Measurements from ENCODE around the gene PACSIN2.

PACSIN2 gene

DNA sequence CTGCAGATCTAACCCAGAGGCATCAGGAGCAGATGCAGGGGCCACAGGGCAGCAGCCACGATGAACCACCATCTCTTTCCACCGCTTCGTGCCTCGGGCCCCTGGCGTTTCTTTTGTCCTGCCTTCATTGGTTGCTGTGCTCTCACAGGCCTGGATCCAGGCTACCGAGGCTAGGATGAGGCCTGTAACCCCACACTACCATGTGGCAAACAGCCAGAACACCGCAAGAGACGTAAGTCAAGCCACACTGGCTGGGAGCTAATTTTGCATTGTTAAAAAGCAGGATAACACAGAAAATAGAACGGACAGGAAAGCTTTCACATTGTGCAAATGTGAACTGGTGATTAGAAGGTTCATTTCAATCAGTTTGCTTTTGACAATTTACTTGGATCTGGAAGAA, 142.1 kb downstream of the PACSIN2 start:
- TF ChIP-seq, protein P1, sequence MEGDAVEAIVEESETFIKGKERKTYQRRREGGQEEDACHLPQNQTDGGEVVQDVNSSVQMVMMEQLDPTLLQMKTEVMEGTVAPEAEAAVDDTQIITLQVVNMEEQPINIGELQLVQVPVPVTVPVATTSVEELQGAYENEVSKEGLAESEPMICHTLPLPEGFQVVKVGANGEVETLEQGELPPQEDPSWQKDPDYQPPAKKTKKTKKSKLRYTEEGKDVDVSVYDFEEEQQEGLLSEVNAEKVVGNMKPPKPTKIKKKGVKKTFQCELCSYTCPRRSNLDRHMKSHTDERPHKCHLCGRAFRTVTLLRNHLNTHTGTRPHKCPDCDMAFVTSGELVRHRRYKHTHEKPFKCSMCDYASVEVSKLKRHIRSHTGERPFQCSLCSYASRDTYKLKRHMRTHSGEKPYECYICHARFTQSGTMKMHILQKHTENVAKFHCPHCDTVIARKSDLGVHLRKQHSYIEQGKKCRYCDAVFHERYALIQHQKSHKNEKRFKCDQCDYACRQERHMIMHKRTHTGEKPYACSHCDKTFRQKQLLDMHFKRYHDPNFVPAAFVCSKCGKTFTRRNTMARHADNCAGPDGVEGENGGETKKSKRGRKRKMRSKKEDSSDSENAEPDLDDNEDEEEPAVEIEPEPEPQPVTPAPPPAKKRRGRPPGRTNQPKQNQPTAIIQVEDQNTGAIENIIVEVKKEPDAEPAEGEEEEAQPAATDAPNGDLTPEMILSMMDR (IDR thresholded peaks at IDR 0.05; ENCODE audit: insufficient read depth, low read depth, low read length, missing control alignments): no peak
- H3K4me3 ChIP-seq (ENCODE audit: low read depth, low read length): no peak overlapping the region
- no peak for DNase-seq (ENCODE audit: low read depth)

DNA sequence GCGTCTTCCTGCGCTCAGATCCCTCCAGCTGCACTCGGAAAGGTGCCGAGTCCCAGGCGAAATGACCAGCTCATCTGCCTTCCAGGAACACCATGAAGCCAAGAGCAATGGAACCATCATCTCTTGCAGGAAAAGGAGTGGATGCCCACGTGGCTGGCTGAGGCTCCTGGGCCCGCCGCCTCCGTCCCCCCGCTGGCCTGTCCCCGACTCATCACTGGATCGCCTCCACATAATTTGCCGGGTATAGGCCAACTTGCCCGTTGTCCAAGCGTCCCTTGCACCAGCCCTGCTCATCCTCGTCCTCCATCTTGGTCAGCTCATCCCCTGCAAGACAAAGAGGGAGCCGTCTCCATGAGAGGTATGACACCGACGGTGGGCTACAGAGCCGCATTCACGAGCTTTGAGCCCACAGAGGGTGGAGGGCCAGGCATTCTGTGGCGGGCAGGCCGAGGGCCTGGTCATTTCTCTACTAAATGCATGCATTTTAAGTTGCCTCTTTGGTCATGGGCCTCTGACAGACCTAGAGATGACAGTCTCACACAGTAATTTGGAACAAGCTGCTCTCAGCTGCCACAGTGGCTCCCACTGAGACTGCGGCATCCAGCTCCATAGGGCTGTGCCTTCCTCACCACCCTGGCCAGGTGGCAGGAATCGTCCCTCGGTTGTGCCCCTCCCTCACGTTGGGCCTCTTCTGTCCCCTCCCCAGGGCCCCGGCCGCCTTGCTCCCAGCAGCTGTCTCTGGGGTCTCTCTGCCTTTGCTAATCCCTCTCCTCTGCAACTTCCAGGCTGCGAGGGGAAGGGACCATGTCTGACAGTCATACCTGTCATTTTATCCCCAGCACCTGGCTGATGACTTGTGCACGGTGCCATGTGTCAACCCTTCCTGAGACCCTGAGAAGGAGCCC, 143.6 kb downstream of the PACSIN2 start:
- TF ChIP-seq, protein P1 (IDR thresholded peaks at IDR 0.05; ENCODE audit: insufficient read depth, low read depth, low read length, missing control alignments): no peak
- DNase-seq (ENCODE audit: low read depth): no peak
- H3K4me3 ChIP-seq (ENCODE audit: low read depth, low read length): no peak overlapping the region

DNA sequence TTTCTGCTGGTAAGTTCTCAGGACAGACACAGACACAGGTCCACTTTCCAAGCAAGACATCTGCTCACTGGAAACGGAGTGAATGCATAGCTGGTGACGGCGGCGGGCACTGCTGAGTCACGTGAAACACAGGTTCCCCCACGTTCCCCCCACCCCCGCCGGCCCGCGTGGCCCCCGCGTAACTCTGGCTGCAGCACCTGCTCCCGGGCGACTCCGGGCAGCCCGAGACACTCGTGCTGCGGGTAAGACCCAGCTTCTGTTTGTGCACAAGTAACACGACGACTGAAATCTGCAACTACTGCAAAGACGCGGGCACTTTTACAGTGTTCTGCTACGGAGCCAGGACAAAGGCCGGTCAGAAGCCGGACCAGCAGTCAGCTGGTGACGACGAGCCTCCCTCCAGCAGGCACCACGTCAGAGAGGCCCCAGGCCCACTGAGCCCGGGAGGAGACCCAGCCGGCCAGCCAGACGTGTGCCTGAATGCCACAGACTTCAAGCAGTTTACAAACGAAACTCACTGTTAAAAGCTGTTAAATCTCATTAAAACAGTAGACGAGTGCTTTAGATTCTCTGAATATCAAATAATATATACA, 145.0 kb downstream of the PACSIN2 start:
- no peak overlapping the region for H3K4me3 ChIP-seq (ENCODE audit: low read depth, low read length)
- no peak for DNase-seq (ENCODE audit: low read depth)
- TF ChIP-seq, protein P1 (IDR thresholded peaks at IDR 0.05; ENCODE audit: insufficient read depth, low read depth, low read length, missing control alignments): no peak

DNA sequence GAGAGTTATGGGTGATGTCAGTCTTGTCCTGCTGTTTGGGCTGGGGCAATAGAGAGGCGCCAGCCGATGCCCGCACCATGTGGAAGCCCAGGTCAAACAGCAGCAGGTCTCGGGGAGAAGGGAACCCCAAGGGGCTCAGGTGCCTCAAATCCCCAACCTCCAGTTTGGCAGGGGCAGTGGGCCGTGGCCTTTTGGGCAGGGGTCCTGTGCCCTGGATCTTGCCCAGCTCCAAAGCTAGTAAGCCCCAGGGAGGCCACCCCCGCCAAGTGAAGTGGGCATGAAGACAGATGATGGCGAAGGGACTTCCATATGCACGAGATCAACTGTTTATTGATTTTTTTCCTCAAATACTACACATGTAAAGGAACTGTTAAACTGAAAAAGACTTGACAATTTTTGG, 145.5 kb downstream of the PACSIN2 start:
- no peak for DNase-seq (ENCODE audit: low read depth)
- TF ChIP-seq, protein P1 (IDR thresholded peaks at IDR 0.05; ENCODE audit: insufficient read depth, low read depth, low read length, missing control alignments): no peak
- no peak overlapping the region for H3K4me3 ChIP-seq (ENCODE audit: low read depth, low read length)

DNA sequence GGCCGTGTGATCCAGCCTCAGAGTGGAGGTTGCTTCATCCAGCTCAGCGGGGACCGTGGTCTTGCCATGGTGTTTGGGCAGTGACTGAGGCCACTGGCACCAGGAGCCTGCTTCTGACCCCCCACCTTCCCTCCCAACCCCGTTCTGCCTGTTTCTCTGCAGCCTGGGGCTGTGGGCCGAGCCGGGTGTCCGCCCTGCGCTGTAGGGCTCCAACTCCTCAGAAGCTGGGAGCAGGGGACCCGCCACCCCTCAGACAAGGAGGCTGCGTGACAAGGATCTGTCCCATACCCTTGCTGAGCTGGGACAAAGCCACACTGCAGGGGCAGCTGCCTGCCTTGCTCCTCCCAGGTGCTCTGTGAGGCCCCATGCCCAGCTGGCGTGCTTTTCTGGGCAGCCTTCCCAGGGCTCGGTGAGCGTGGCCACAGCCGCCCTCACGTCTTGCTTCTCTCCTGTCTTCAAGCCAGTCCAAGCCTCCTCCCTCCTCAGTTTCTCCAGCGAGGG, 146.1 kb downstream of the PACSIN2 start:
- TF ChIP-seq, protein P1 (IDR thresholded peaks at IDR 0.05; ENCODE audit: insufficient read depth, low read depth, low read length, missing control alignments): no peak
- no peak for DNase-seq (ENCODE audit: low read depth)
- no peak overlapping the region for H3K4me3 ChIP-seq (ENCODE audit: low read depth, low read length)

DNA sequence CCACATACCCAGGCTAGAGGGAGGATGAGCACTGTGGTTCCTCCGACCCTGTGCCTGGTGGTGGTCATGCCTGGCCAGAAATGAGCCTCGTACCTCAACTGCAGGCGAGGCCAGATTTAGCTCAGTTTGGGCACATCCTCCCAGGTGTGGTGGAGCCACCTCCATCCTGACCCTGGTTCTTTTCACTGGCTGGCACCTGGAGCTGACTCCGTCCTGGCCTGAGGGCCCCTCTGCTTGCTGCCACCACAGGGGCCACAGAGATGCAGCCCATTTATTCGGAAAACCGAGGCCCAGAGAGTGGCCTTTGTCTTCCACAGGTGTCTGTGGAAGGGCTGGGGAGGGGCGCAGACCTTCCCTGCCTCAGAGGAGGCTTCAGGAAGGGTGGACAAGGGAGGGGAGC, 148.8 kb downstream of the PACSIN2 start:
- no peak for DNase-seq (ENCODE audit: low read depth)
- TF ChIP-seq, protein P1 (IDR thresholded peaks at IDR 0.05; ENCODE audit: insufficient read depth, low read depth, low read length, missing control alignments): no peak
- no peak overlapping the region for H3K4me3 ChIP-seq (ENCODE audit: low read depth, low read length)
